Stimulated activated CD4-positive, alpha-beta T cell treated with anti-CD3 and anti-CD28 coated beads, TNF-alpha, amount 100 ng/mL, for 48 hours (primary cell): ENCODE results near the gene PKN1.
A peak's percentile ranks its signal among the peaks of the same experiment; 100 is the strongest.

Source experiments
- DNase-seq, 3 donors: peaks; one replicate each; pipeline ENCODE4 v3.0.0-alpha.2; 2020; ENCODE audit warnings: low read depth in 3 of 3

The PKN1 gene

DNA sequence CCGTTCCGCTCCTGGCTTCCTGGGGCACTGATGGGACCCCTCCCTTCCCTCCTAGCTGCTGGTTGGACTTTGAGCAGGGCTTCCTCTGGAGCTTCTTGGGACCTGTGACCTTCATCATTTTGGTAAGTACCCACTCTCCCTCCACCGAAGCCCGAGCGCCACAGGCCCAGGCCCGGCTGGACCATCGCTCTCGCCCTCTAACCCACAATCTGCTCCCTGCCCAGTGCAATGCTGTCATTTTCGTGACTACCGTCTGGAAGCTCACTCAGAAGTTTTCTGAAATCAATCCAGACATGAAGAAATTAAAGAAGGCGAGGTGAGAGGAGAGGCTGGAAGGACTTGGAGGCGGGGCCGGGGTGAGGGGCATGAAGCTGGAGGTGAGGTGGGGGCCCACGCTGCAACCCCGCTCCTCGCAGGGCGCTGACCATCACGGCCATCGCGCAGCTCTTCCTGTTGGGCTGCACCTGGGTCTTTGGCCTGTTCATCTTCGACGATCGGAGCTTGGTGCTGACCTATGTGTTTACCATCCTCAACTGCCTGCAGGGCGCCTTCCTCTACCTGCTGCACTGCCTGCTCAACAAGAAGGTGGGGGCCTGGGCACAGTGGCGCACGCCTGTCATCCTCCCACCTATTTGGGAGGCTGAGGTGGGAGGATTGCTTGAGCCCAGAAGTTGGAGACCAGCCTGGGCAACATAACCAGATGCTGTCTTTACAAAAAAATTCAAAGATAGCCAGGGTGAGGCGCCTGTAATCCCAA is 26.3 kb upstream of the PKN1 start:
- DNase-seq = no peak

- no peak for DNase-seq
Measured at GRCh38 chr19:14407605-14408484, 25.3 kb upstream of the PKN1 start.

DNA sequence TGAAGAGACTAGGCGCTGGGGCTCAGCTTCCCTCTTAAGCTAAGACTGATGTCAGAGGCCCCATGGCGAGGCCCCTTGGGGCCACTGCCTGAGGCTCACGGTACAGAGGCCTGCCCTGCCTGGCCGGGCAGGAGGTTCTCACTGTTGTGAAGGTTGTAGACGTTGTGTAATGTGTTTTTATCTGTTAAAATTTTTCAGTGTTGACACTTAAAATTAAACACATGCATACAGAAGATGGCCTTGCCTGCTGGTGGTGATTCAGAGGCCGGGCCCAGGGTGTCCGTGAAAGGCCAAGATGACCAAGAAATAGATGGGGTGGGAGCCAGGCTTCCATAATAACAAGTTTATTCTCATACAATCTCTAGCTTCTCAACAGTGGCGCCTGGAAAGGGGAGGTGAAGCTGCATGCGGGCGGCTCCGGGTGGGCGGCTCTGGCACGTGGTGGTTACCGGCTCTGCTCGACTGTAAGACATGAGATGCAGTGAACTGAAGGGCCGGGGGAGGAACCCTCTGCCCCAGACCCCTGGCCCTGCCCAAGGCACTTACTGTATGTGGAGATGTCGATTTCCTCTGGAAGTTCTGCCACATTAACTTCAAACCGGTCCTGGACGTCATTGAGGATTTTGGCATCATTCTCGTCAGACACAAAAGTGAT is 24.5 kb upstream of the PKN1 start:
- no peak for DNase-seq

DNA sequence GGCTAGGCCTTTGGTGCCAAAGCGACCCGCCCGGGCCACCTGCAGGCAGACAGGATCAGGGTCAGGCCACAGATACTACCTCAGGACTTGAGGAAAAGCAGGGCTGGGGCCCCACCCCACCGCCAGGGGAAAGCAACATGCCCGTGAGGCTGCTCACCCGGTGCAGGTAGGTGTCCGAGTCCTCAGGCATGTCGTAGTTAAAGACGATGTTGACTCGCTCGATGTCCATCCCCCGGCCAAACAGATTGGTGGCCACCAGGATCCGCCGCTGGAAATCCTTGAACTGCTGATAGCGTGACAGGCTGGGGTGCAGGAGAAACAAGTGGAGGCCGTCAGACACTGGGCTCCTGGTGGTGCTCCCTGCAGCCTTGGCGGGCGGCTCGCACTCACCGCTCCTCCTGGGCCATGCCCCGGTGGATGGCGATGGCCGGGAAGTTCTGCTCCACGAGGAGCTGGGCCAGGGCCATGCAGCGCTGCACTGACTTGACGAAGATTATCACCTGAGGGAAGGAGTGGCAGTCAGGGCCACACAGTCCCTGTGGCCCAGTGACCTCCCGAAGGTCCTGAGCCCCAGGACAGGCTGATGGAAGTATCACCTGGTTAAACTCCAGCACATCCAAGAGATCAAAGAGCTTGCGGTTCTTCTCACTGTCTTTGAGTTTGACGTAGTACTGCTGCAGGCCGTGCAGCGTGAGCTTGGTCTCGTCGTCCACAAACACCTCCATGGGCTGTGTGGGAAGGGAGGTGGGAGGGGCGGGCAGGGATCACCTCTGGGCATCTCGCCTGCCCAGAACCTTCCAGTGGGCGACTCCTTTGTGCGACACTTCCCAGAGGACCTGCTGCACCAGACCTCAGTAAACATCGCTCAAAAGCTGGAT is 23.7 kb upstream of the PKN1 start:
- no peak for DNase-seq

GRCh38 chr19:14410091-14411051 is 22.7 kb upstream of the PKN1 start:
- DNase-seq = no peak

- no peak for DNase-seq
Measured at GRCh38 chr19:14411161-14411937, 21.8 kb upstream of the PKN1 start.

DNA sequence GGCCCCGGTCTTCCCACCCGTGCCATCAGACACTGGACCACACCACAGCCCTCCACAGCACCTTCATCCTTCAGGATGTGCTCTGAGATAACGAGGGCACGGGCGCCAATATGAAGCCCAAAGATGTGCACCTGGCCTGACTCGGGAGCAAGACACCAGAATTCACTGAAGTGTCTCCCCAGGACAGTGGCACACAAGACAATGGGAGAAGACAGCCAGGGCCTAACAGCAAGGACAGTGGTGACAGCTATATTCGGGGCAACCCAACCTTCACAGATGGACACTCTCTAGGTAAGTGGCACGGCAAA is 21.2 kb upstream of the PKN1 start:
- no peak for DNase-seq

- DNase-seq = no peak
Measured at GRCh38 chr19:14412324-14412995, 20.6 kb upstream of the PKN1 start.

- DNase-seq = no peak
Measured at GRCh38 chr19:14412996-14413692, 20.0 kb upstream of the PKN1 start.

GRCh38 chr19:14413693-14414181 is 19.4 kb upstream of the PKN1 start:
- DNase-seq = no peak

GRCh38 chr19:14414926-14415690 is 18.0 kb upstream of the PKN1 start:
- no peak for DNase-seq

- DNase-seq = no peak
Measured at GRCh38 chr19:14416817-14417231, 16.3 kb upstream of the PKN1 start.

GRCh38 chr19:14418856-14419105 is 14.3 kb upstream of the PKN1 start:
- peak in 1 of 3 donors; percentile 72 for DNase-seq

DNA sequence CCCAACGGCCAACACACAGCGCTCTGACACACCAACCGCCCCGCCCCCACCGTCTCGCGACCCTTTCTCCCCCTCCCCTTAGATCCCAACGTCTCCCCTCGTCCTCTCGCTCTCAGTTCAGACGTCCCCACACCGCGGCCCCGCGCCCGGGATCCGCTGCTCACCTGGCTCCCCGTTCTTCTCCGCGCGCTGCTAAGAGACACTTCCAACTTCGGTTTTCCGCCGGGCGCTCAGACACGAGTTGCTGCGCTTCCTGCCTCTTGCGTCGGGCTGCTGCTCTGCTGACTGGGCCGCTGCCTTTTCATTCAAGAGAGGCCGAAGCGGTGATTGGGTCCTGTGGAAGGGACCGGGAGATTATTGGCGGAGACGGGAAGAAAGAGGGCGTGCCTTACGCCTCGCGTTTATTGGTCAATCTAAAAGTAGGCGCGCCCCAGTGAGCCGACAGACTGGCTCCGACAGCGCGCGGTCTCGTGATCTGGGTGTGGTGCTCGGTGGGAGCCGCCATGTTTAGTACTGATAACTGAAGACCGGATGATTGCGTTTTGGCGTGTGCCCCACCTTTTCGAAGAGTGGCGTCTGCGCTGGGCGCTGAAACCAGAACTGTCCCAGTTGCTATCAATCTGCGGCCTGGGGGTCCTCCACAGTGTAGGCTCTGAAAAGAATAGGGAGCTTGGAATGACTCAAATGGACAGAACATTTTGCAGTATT is 13.8 kb upstream of the PKN1 start, which contains the start of gene DDX39A:
DDX39A (minus strand) TSS at position 236 of the 708 bp plus-strand sequence. CDS start 6,121 bp downstream, outside the sequence.
- DNase-seq = peak; percentile 92 to 96 (median 93)

DNA sequence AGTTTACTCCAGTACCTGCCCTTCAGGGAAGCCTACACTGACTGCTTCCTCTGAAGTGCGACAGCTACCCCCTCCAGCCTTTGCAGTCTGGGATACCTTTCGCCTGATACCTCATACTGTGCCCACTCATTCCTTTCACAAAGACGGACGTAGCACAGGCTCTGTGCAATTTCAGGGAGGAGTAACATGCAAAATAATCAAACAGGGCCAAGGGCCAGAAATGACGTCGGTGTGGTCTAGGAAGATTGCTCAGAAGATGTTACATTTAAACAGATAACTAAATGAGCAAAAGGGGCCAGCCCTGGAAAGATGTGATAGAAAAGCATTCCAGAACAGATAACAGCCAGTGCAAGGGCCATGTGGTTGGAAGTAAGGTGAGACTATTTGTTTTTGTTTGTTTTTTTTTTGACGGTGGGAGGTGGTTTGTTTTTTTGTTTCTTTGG is 7.4 kb upstream of the PKN1 start:
- no peak for DNase-seq

DNA sequence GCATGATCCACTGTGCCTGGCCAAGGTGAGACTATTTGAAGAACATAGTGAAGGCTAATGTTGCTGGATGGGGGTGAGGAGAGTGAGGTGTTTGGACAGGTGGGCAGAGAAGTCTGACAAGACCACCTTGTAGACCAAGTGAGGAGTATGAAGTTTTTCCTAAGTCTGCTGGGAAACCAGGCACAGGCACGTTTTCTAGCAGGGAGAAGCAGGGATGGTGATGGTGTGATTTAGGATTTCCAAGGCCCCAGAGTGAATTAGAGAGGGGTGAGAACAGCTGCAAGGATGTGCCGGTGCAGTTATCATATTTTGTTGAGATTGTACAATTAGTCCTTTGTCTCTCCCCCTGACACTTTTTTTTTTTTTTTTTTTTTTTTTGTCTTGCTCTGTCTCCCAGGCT is 5.6 kb upstream of the PKN1 start:
- DNase-seq = no peak

DNA sequence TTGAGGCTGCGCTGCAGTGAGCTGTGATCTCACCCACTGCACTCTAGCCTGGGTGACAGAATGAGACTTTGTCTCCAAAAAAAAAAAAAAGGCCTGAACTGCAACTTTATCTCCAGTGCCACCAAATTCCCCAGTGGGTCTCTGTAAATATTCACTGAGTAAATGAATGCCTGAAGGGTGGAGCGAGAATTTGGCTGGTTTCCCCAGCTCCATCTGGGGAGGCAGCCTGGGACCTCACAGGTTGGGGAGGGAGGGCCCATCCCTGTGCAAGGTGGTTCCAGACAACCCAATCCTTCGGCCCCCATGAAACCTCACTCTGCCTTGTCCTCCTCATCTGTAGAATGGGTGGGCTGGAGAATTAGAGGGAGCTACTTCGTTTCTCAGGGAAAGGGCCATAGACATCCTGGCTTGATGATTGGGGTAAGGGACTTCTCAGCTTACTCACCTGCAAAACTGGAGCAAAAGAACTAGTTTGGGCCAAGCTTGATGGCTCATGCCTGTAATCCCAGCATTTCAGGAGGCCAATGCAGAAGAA is 4.2 kb upstream of the PKN1 start:
- DNase-seq = no peak
